ENCODE measurements around the gene MRNIP.

MRNIP gene

DNA sequence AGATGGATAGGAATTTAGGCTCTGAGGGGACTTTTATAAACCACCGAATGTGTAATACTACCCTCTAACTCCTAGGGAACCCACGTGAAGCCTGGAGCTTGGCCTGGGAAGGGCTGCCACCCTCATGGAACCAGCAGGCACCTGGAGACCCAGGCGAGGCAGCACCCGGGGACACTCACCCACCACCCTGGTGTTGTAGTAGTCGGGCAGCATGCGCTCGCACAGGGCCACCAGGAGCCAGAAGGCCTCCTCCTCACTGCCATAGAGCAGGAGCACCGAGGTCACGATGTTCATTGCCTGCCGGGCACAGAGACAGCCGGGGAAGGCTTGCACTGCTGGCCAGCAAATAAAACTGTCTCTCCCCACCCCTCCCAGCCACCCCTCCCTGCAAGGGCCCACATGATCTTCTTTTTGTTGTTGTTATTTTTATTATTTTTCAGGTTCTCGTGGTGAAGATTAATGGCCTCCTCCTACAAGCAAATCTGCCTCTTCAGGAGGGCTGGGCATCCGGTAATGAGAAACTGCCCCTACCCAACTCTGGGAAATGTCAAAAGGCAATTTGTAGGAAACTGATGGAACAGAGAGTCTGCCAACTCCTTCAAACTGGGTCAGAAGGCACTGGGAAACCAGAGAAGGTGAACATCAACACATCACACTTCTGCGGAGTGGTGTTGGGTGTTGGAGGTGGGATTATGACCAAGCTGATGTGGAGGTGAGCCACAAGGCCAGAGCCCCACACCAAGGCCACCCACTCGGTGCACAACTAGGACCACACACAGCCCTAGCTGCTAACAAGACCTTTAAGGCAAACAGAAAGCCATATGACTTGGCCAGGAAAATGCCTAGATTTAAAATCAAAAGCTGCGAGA, 17.4 kb upstream of the MRNIP start:
- TF ChIP-seq, protein P1, sequence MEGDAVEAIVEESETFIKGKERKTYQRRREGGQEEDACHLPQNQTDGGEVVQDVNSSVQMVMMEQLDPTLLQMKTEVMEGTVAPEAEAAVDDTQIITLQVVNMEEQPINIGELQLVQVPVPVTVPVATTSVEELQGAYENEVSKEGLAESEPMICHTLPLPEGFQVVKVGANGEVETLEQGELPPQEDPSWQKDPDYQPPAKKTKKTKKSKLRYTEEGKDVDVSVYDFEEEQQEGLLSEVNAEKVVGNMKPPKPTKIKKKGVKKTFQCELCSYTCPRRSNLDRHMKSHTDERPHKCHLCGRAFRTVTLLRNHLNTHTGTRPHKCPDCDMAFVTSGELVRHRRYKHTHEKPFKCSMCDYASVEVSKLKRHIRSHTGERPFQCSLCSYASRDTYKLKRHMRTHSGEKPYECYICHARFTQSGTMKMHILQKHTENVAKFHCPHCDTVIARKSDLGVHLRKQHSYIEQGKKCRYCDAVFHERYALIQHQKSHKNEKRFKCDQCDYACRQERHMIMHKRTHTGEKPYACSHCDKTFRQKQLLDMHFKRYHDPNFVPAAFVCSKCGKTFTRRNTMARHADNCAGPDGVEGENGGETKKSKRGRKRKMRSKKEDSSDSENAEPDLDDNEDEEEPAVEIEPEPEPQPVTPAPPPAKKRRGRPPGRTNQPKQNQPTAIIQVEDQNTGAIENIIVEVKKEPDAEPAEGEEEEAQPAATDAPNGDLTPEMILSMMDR (IDR thresholded peaks at IDR 0.05; ENCODE audit: extremely low read depth, insufficient read depth, missing control alignments): no peak
- in situ Hi-C loops (cut with MboI; ENCODE audit: low pct_unique_long_range_greater_than_20kb, low sequenced_read_pairs, unreplicated experiment): no loop called here
- DNase-seq (ENCODE audit: low spot score): no peak

DNA sequence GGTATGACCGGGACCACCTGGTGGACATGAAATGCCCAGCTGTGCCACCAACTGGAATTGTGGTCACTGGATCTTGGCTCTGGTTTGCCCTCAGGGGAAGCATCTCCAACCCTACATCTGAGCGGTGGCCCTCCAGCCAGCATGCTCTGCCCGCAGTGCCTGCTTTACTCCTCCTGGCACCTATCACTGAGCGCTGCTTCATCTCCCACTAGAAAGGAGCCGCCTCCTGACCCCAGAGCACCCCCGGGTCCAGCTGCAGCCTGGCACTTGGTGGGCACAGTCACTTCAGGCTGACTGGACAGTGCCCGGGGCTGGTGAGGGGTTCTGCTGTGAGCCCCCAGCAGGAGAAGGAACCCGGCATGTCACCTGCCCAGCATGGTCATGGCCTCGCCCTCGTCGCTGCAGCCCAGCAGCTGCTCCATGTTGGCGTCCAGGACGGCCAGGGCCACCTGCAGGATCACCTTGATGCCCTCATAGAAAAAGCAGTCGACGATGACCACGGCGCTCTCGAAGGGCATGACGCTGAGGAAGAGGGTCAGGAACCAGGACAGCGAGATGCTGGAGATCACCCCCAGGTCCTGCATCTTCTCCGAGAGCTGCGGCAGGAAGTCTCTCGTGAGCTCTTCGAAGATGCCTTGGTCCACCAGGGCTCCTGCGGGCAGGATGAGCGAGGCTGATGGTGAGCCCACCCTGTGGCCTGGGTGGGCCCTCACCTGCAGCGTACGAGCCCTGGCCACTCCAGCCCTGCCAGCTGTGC, 16.1 kb upstream of the MRNIP start:
- TF ChIP-seq, protein P1 (IDR thresholded peaks at IDR 0.05; ENCODE audit: extremely low read depth, insufficient read depth, missing control alignments): no peak
- DNase-seq (ENCODE audit: low spot score): no peak
- in situ Hi-C loops (cut with MboI; ENCODE audit: low pct_unique_long_range_greater_than_20kb, low sequenced_read_pairs, unreplicated experiment): no loop called here

DNA sequence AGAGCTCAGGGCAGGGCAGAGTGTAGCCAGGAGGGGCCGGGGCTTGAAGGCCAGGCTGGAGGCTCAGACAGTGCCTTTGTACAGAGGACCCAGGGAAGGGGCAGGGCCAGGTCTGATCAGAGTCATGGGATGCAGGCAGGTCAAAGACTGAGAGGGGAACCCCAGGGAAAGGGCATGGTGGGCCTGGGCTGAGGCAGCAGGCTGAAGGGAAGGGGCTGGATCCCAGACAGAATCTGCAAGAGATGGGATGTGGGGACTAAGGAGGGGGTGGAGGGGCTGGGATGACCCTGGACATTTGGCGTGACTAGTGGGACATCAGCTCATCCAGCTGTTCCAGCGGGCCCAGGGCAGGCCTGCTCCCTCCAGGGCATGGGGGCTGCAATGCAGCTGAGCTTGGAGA, 15.5 kb upstream of the MRNIP start:
- TF ChIP-seq, protein P1 (IDR thresholded peaks at IDR 0.05; ENCODE audit: extremely low read depth, insufficient read depth, missing control alignments): no peak
- in situ Hi-C loops (cut with MboI; ENCODE audit: low pct_unique_long_range_greater_than_20kb, low sequenced_read_pairs, unreplicated experiment): no loop called here

DNA sequence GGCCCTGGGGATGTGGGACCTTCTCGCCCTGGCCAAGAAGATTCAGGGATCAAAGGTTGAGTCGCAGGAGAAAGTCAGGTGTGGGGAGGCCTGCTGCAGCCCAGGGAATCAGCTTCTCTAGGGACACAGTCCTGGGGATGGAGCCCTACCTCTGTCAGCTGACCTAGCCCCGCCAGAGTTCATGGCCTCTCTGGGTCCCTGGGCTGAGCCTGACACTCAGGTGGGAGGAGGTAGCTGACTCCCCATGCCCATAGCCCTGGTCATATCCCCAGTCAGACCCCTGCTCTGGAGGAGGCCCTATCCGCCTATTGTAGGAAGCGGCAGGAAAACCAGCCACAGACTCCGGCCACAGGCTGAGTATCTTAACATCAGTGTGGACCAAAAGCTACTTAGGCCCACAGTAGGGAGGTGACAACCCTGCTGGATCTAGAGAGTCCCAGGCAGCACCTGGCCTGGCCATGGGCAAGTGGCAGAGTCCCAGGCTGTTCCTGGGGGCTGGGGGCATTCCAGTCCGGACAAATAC, 15.0 kb upstream of the MRNIP start:
- in situ Hi-C loops (cut with MboI; ENCODE audit: low pct_unique_long_range_greater_than_20kb, low sequenced_read_pairs, unreplicated experiment): no loop called here
- no peak for DNase-seq (ENCODE audit: low spot score)
- TF ChIP-seq, protein P1 (IDR thresholded peaks at IDR 0.05; ENCODE audit: extremely low read depth, insufficient read depth, missing control alignments): no peak

More for the DNA sequence above, 15.5 kb upstream of the MRNIP start:
- DNase-seq (ENCODE audit: low spot score): no peak

DNA sequence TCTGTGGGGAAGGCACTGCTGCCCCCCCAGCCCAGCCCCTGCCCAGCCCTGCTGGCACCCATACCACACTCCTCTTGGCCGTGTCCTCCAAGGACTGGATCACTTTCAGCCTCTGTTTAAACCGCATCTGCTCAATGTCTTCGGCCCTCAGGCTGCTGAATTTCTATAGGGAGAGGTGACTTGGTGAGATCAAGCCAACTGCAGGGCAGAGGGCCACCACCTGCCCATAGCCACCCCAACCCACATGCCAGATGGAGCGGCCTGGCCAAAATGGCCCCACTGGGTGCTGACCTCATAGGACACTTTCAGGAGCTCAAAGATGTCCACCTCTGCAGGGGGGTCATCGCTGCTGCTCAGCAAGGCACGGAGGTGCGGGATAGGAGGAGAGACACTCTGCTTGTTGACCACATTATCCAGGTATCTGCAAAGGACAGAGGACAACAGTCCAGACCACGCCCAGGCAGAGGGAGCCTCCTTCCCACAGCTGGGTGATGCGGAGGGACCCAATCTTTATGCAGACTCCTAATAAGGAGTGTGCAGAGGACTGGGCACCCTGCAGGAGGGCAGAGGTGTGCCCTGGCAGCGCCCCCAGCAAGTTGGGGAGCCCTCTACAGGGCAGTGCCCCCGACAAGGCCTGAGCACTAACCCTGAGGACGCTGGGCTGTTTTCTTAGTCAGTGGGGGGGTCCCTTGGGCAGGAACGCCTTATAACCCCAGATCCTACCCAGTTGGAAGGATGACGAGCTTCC, 14.4 kb upstream of the MRNIP start:
- no peak for DNase-seq (ENCODE audit: low spot score)
- in situ Hi-C loops (cut with MboI; ENCODE audit: low pct_unique_long_range_greater_than_20kb, low sequenced_read_pairs, unreplicated experiment): no loop called here
- TF ChIP-seq, protein P1 (IDR thresholded peaks at IDR 0.05; ENCODE audit: extremely low read depth, insufficient read depth, missing control alignments): no peak

Data from GM13977 (cell line).